HUDEP-2 (cell line): ENCODE data around the gene SLC46A2.

ENCODE experiments used
- DNase-seq, 76 experiments: peaks; one replicate each; lab custom pipeline; 2025; ENCODE audit not compliant: unreplicated experiment in 76 of 76; lab: John Stamatoyannopoulos, UW

SLC46A2 gene

DNA sequence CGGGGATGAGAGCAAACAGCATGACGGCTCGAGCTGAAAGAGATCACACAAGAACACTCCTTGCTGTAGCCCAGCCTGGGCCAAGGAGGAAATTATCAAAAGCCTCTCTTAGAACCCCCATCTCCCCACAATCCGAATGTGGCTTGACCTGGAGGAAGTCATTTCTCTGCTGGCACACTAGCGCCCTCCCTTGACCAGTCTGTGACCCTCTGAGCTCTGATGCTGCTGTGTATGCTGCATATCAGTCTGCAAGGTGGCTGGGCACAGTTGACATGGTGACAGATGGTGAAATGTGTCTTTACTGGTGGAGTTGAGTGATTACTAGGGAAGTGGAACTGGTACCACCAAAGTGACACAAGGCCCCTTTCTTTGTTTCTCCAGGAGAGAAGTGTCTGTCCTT, 3.3 kb downstream of the SLC46A2 start:
- DNase-seq: peak in 4 of 76 experiments; percentile 3 to 12 (median 8)

DNA sequence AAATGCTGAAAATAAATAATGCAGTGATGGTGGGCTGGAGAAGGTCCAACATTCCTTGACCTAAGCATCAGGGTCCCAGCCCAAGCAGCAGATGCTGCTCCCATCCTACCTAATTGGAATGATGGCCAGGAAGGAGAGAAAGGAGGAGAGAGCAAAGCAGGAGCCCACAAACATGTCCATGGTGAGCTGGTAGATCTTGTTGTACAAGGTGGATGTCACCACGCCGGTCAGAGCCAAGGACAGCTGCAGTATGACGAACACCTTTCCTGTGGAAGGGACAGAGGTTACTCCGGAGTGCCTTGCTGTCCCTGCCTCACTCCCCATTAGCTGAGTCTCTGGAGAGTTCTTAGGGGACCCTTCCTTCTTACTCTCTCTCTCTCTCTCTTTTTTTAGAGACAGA, 4.3 kb downstream of the SLC46A2 start:
- DNase-seq: no peak

DNA sequence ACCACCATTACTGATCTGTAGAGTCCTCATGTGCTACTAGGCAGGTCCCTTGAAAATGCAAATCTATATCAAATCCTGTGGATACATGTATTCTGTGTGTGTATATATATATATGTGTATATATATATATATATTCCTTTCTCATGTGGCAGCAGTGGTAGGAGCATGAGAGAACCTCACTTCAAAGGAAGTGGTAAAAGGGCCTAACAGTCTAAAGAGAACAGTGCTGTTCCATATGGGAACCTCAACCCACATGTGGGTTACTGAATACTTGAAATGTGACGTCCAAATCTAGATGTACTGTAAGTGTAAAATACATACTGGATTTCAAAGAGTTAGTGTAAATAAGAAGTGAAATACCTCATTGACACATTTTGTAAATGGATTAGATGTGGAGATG, 5.4 kb downstream of the SLC46A2 start:
- no peak for DNase-seq

- no peak for DNase-seq
Measured at GRCh38 chr9:112884721-112885120, 6.0 kb downstream of the SLC46A2 start.

- no peak for DNase-seq
Measured at GRCh38 chr9:112884101-112884500, 6.6 kb downstream of the SLC46A2 start.

DNA sequence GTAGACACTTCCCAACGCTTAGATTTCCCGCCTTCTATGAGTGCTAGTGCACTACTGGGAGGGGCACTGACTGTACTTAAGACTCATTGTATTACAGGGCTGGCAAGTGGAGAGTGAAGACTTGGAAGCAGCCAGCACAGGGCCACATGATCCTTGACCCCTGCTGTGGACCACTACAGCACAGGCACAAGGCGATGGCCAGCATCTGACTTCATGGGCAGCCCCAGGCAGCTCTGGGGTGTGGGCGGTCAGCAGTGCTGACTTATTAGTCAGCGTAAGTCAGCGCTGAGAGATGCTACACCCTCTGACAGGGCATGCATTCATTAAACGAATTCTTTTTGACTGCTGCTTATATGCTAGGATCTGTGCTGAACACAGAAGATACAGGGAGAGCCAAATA, 9.3 kb downstream of the SLC46A2 start:
- no peak for DNase-seq

GRCh38 chr9:112880650-112881049, 10.0 kb downstream of the SLC46A2 start:
- no peak for DNase-seq

DNA sequence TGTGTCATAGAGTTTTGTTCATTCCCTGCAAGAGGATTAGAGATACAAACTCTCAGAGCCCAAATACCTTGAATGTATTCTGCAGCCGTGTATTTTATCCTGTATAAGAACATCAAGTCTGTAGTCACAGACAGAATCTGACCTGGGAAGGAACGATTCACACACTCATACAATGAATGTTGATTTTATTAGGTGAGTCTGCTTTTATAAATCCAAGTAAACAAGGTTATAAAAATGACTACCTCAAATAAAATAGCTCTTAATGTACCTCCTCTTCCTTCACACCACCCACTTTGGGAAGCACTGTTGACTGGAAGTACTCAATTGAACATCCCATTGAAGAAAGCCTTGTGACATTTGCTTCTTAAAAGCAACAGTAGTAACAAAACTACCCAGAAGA, 11.9 kb downstream of the SLC46A2 start:
- DNase-seq: no peak

DNA sequence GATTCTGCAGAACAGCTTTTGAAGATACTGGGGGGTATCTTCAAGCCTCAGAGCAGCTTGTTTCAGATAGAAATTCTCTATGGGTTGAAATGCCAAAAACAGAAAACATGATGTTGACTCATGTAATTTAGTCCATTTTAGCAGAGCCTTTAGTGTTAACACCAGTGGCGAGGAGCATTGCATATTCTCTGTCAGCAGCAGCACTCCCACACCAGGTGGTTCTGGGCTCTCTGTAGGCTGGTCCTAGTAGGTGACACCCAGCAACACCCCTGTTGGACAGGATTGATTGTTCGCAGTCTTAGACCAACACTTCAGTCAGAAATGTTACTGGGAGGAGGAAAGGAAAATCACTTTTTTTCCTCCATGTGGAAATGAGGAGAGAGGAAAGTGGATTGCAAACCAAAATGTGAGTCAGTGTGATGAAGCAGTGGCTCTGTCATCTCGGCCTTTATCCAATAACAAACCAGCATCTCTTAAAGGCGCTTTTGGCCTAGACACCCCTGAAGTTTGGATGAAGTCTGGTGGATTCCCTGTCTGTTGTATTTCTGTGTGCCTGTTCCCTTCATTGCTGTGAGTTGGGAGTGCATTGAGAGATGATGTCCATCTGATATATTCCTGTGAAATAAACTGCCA, 16.8 kb downstream of the SLC46A2 start:
- no peak for DNase-seq

DNA sequence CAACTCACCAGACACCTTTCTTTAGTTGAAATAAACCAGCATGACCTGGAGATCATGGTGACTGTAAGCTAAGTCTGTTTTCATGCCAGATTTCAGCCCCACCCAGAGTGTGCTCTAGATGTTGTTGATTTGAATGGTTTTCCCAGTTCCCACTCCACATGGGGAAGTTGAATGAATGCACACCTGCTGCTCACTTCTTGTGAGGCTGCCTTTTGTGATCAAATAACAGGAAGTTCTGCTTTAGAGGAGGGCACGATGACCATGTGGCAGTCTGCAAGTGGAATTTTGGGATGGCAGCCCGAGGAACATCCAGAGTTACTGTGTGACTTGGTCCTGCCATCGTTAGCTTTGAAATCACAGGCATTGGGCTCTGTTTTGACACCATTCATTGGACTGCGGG, 18.7 kb downstream of the SLC46A2 start:
- no peak for DNase-seq

DNA sequence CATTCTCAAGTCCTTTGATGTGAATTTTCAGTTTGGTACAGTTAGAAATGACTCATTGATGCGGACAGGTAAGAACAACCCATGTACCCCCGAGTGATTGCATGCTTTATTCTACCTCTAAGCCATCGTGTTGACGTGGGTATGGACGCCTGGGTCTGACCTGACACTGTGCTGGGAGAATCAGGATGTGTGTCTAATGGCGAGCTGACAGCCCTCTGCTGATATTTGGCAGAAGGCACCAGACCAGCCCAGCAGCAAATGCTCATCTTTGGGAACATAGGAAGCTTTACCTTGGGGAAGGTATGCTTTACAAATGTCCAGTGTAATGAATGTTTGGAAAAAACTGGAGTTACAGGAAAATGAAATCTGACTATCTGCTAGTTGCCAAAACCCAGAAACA, 20.1 kb downstream of the SLC46A2 start:
- no peak for DNase-seq

DNA sequence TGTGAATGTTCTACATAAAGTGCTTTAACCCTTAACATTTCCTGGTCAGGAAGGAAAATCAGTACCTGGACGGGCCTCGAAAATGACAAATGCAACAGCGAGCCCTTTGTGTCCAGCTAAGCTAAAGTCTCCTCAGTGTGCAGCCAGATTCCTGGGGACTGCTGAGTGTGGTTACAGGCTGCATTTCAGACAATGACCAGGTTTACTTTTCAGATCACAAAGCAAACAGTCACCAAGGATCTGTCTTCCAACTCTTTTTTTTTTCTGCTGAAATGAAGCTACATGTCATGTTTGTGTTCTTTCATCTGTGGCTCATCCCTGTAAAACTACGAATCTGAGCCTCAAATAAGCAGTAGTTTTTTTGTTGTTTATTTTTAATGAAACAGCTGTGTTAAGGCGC, 20.8 kb downstream of the SLC46A2 start:
- DNase-seq: no peak

- DNase-seq: no peak
Measured at GRCh38 chr9:112869041-112869529, 21.6 kb downstream of the SLC46A2 start.

DNA sequence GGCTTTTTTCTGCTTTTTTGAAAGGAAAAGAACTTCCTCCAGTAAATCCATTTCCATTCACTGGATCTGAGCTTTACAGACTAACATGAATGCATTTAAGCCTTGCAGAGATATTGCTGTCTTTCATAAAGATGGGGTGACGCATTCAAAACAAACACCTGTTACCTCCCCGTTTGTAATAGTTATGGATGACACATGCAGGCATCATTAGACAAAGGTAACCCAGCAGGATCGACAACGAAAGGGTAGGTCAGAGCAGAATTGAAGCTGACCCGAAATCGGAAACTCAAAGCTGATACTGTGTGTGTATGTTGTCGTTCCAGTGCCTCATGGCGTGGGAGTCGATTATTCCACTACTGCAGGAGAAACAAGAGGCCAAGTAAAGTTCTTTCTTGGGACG, 22.2 kb downstream of the SLC46A2 start:
- no peak for DNase-seq

DNA sequence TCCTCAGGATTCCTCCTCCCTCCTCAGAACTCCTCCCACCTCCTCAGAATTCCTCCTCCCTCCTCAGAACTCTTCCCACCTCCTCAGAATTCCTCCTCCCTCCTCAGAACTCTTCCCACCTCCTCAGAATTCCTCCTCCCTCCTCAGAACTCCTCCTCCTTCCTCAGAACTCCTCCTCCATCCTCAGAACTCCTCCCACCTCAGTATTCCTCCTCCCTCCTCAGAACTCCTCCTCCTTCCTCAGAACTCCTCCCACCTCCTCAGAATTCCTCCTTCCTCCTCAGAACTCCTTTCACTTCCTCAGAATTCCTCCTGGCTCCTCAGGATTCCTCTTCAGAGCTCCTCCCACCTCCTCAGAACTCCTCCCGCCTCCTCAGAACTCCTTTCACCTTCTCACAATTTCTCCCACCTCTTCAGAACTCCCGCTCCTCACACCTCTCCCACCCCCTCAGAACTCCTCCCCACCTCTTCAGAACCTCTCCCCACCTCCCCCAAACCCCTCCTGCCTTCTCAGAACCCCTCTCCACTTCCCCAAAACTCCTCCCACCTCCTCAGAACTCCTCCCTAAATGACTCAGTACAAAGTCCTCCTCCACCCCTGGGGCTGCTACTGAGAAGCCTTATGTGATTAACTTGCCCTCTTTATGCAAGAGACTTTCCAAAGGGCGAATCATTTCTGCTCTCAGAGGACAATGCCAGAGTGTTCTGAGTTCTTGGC, 23.2 kb downstream of the SLC46A2 start:
- DNase-seq: peak in 1 of 76 experiments; percentile 3

- DNase-seq: no peak
Measured at GRCh38 chr9:112866662-112867274, 23.9 kb downstream of the SLC46A2 start.

- DNase-seq: no peak
Measured at GRCh38 chr9:112864982-112865381, 25.7 kb downstream of the SLC46A2 start.

- DNase-seq: no peak
Measured at GRCh38 chr9:112864403-112864802, 26.3 kb downstream of the SLC46A2 start.

DNA sequence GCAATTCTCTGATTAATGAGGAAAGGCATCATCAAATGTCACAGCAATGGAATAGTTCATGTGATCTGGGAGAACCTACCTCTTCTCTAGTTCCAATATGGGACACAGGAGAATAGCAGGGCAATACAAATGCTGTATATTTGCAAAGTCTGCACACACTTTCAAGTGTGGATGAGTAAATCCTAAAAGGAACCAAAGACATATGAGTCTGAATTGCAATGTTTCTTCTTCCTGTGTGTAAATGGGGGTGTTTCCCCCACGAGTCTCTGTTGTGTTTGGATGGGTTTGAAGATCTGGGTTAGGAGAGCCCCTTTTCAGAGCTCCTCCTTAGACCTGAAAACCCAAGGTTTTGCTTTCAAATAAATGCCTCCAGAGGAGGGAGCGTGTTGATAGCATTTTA, 26.9 kb downstream of the SLC46A2 start:
- no peak for DNase-seq

DNA sequence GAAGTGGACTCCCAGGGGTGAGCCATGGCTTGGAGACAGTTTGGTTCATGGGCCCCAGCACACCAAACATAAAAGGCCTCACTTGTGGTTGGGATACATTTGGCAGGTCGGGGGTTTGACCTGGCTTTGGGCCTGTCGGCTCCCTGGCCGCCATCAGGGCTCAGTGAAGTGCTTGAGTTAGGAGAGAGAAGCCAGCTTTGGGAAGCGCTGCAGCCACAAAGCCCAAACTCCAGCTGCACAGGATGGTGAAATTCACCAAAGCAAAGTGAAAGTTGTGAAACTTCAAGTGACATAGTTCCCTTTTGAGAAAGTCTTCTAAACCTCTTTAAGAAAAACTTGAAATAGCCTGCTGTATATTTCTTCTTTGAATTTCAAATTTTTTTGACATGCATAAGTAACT, 27.5 kb downstream of the SLC46A2 start:
- no peak for DNase-seq

DNA sequence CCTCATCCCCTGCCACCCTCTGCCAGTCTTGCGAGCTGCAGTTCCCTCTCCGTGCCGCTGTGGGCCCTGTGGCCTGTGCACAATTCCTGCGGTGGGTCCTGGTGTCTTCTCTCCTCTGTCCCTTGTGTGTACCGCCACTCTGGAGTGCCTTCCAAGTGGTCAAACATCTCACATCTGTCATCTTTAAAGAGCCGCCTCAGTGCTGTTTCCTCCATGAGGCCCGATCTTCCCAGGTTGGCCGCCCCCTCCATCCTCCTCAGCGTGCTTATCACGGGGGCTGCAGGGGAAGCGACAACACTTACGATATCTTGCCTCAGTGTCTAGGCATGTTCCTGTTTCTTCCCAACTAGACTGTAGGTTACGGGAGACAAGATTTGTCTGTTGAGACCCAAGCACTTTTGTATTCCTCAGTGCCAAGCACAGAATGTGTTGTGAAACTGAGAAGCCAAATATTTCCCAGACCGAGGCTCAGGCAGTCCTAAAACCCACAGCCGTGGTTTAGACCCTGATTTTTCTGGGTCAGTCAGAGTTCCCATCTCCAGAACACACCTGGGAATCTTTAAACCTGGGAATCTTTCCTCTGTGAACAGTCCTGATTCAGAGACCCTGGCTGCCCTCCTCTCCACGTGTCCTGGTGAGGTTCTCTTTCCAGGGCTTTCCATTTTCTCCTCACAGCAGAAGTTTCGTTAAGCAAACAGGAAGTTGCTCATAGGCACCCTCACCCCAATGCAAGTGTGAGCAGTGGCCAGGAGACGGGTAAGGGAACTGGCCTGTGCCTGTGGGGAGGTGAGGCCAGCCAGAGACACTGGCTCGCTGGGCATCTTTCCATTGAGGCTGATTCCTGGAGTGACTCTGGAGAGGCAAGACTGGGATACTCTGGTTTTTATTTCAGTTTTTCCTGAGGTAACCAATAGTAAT, 28.8 kb downstream of the SLC46A2 start:
- no peak for DNase-seq
